ENCODE results near the gene GATA5.

GATA5 gene

DNA sequence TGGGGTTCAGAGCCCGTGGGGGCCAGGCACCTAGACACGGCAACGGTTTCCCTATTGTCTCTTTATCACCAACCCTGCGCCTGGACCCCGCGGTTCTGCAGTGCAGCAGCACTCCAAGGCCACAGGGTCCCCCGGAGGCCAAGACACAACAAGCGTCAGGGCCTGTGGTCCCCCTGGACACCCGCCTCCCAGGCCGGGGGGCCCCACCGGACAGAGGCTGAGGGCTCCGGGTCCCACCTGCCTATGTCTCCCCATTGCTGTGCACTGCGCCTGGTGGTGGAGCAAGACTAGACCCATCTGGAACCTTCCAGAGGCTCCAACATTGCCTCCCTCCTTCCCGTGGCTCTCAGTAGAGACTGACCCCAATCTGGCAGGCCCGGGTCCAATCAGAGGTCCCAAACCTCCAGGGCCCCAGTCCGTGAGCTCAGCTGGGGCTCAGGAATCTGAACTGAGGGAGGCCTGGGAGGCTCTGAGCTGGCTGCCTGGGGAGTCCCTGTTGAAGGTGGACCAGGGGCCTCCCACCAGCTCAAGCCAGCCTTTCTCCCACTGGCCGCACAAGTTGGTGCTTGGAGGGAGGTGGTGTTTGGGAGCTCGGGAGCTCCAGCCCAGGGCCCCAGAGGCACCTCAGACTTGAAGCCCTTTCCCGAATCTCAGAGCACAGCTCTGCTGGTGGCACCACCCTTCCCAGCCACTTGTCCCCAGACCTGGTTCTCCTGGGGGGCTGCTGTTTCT lies 8.8 kb downstream of the GATA5 start:
- H3K27ac ChIP-seq (ENCODE audit: extremely low read depth, low read depth, low read length): no peak overlapping the region
- H3K36me3 ChIP-seq (ENCODE audit: control insufficient read depth in 2 of 2, insufficient read depth in 1 of 2, low read length in 2 of 2): no peaks in the 10 kb centered on the region
- H3K4me1 ChIP-seq (ENCODE audit: control insufficient read depth, insufficient read depth, low read length): no peaks in the 10 kb centered on the region
- ChIA-PET POLR2A (no interaction called here), CTCF (no interaction called here)
- TF ChIP-seq ZNF426 (tag by site-specific recombination; IDR thresholded peaks at IDR 0.05) (no peak), SP7 (tag by site-specific recombination; IDR thresholded peaks at IDR 0.05) (no peak), GLIS2 (tag by site-specific recombination; IDR thresholded peaks at IDR 0.05) (peak; percentile 28; the same call in 1 of the 2 replicates)
- TF ChIP-seq, protein P1, sequence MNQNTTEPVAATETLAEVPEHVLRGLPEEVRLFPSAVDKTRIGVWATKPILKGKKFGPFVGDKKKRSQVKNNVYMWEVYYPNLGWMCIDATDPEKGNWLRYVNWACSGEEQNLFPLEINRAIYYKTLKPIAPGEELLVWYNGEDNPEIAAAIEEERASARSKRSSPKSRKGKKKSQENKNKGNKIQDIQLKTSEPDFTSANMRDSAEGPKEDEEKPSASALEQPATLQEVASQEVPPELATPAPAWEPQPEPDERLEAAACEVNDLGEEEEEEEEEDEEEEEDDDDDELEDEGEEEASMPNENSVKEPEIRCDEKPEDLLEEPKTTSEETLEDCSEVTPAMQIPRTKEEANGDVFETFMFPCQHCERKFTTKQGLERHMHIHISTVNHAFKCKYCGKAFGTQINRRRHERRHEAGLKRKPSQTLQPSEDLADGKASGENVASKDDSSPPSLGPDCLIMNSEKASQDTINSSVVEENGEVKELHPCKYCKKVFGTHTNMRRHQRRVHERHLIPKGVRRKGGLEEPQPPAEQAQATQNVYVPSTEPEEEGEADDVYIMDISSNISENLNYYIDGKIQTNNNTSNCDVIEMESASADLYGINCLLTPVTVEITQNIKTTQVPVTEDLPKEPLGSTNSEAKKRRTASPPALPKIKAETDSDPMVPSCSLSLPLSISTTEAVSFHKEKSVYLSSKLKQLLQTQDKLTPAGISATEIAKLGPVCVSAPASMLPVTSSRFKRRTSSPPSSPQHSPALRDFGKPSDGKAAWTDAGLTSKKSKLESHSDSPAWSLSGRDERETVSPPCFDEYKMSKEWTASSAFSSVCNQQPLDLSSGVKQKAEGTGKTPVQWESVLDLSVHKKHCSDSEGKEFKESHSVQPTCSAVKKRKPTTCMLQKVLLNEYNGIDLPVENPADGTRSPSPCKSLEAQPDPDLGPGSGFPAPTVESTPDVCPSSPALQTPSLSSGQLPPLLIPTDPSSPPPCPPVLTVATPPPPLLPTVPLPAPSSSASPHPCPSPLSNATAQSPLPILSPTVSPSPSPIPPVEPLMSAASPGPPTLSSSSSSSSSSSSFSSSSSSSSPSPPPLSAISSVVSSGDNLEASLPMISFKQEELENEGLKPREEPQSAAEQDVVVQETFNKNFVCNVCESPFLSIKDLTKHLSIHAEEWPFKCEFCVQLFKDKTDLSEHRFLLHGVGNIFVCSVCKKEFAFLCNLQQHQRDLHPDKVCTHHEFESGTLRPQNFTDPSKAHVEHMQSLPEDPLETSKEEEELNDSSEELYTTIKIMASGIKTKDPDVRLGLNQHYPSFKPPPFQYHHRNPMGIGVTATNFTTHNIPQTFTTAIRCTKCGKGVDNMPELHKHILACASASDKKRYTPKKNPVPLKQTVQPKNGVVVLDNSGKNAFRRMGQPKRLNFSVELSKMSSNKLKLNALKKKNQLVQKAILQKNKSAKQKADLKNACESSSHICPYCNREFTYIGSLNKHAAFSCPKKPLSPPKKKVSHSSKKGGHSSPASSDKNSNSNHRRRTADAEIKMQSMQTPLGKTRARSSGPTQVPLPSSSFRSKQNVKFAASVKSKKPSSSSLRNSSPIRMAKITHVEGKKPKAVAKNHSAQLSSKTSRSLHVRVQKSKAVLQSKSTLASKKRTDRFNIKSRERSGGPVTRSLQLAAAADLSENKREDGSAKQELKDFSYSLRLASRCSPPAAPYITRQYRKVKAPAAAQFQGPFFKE (tag by site-specific recombination; IDR thresholded peaks at IDR 0.05; ENCODE audit: borderline replicate concordance): no peak
- TF ChIP-seq, protein P2, sequence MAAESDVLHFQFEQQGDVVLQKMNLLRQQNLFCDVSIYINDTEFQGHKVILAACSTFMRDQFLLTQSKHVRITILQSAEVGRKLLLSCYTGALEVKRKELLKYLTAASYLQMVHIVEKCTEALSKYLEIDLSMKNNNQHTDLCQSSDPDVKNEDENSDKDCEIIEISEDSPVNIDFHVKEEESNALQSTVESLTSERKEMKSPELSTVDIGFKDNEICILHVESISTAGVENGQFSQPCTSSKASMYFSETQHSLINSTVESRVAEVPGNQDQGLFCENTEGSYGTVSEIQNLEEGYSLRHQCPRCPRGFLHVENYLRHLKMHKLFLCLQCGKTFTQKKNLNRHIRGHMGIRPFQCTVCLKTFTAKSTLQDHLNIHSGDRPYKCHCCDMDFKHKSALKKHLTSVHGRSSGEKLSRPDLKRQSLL (tag by site-specific recombination; IDR thresholded peaks at IDR 0.05): peak; percentile 22; the same call in 1 of the 2 replicates
- H3K9me3 ChIP-seq (ENCODE audit: control insufficient read depth, insufficient read depth, low read depth, low read length): no peaks in the 10 kb centered on the region
- H3K4me3 ChIP-seq (ENCODE audit: low read depth, low read length): no peak overlapping the region

DNA sequence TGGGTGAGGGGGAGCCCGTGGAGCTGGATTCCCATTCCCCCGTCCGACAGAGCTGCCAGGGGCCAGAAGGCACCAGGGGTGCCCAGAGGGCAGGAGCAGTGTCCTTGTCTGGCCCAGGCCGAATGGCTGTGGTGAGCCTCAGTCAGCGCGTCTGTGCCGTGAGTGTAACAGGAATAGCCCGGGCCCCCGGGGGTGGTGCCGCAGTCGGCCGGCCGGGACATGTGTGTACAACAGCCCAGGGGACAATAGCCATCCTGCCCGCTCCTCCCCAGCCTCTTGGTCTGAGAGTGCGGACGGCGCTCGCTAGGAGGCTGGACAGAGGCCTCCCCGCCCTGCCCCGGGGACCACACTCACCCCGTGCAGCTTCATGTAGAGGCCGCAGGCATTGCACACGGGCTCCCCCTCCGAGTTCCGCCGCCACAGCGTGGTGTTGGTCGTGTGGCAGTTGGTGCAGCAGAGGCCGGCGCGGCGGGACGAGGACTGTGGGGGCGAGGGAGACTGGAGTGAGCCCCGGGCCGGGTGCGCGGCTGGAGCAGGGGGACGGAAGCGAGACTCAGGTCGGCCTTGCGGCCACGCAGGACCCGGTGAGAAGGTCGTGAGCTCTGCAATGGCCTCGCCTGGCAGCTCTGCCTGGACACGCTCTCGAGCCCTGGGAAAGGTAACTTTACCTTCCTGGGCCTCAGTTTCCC lies 9.6 kb downstream of the GATA5 start:
- Histone ChIP-seq H3K4me3 (ENCODE audit: low read depth, low read length) (no peak overlapping the region), H3K4me1 (ENCODE audit: control insufficient read depth, insufficient read depth, low read length) (no peaks in the 10 kb centered on the region), H3K9me3 (ENCODE audit: control insufficient read depth, insufficient read depth, low read depth, low read length) (no peaks in the 10 kb centered on the region), H3K36me3 (ENCODE audit: control insufficient read depth in 2 of 2, insufficient read depth in 1 of 2, low read length in 2 of 2) (no peaks in the 10 kb centered on the region), H3K27ac (ENCODE audit: extremely low read depth, low read depth, low read length) (no peak overlapping the region)
- TF ChIP-seq GLIS2 (tag by site-specific recombination; IDR thresholded peaks at IDR 0.05) (no peak), SCRT2 (tag by site-specific recombination; IDR thresholded peaks at IDR 0.05) (no peak), GLIS1 (tag by site-specific recombination; IDR thresholded peaks at IDR 0.05) (no peak), ZNF341 (tag by site-specific recombination; IDR thresholded peaks at IDR 0.05; ENCODE audit: low read depth) (no peak), ZNF223 (tag by site-specific recombination; IDR thresholded peaks at IDR 0.05) (no peak), TCF7L2 (IDR thresholded peaks at IDR 0.05; ENCODE audit: borderline replicate concordance, low read depth, low read length) (no peak), ZNF433 (tag by site-specific recombination; IDR thresholded peaks at IDR 0.05; ENCODE audit: low read depth) (no peak), ZNF830 (tag by site-specific recombination; IDR thresholded peaks at IDR 0.05; ENCODE audit: low read depth) (no peak), ZNF426 (tag by site-specific recombination; IDR thresholded peaks at IDR 0.05) (no peak), ZNF707 (tag by site-specific recombination; IDR thresholded peaks at IDR 0.05) (no peak), GLI2 (tag by site-specific recombination; IDR thresholded peaks at IDR 0.05; ENCODE audit: borderline replicate concordance, low read depth) (no peak), ZNF658 (tag by site-specific recombination; IDR thresholded peaks at IDR 0.05) (no peak)
- TF ChIP-seq, protein P3, sequence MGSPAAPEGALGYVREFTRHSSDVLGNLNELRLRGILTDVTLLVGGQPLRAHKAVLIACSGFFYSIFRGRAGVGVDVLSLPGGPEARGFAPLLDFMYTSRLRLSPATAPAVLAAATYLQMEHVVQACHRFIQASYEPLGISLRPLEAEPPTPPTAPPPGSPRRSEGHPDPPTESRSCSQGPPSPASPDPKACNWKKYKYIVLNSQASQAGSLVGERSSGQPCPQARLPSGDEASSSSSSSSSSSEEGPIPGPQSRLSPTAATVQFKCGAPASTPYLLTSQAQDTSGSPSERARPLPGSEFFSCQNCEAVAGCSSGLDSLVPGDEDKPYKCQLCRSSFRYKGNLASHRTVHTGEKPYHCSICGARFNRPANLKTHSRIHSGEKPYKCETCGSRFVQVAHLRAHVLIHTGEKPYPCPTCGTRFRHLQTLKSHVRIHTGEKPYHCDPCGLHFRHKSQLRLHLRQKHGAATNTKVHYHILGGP (tag by site-specific recombination; IDR thresholded peaks at IDR 0.05): no peak
- ChIA-PET CTCF (no interaction called here), POLR2A (no interaction called here)

Measured in HEK293 (cell line).